Stomach (tissue), 9 donors: ENCODE measurements around the gene MUSTN1. TPM values are rescaled to one million over a fixed set of nuclear protein-coding genes. Genes with fewer than 3 reads are reported as not detected.

Source experiments
- DNase-seq, 2 donors: peaks; one replicate each; pipeline versions ENCODE4 v3.0.0 to v3.0.0-alpha.2; 2013 to 2019
- H3K27ac ChIP-seq, 5 donors: fragments of 200-600 bp in 4 of 5; sonication (generic) in 4 of 5; one replicate each; pipeline ENCODE4 v1.5.1; 2013 to 2019; ENCODE audit warnings: mild to moderate bottlenecking in 1 of 5, moderate library complexity in 1 of 5
- H3K27me3 ChIP-seq, 3 donors: fragments of 200-600 bp; sonication (generic); one replicate each; pipeline ENCODE4 v1.5.1; 2017 to 2019; ENCODE audit warnings: mixed run types in 1 of 3
- H3K36me3 ChIP-seq, 4 donors: fragments of 200-600 bp; sonication (generic); 1 replicate in 3 of 4; 2 replicates in 1 of 4; pipeline ENCODE4 v1.5.1; 2016 to 2019
- H3K4me1 ChIP-seq, 4 donors: fragments of 200-600 bp; sonication (generic); one replicate each; pipeline ENCODE4 v1.5.1; 2016 to 2019
- H3K4me3 ChIP-seq, 4 donors: fragments of 200-600 bp; sonication (generic) in 3 of 4; one replicate each; pipeline ENCODE4 v1.5.1; 2016 to 2019; ENCODE audit warnings: mild to moderate bottlenecking in 1 of 4
- H3K9me3 ChIP-seq, 4 donors: fragments of 200-600 bp; sonication (generic); one replicate each; pipeline ENCODE4 v1.5.1; 2016 to 2019
- CTCF ChIP-seq, 7 experiments: fragments of 450-650 bp in 4 of 7; fragments of 200-600 bp in 3 of 7; sonication (generic) in 3 of 7; IDR thresholded peaks; one replicate each; pipeline ENCODE4 v1.5.1; 2016 to 2019; ENCODE audit warnings: antibody characterized with exemption in 7 of 7, control low read depth in 2 of 7, mild to moderate bottlenecking in 1 of 7
- EP300 ChIP-seq: sonication (generic); formaldehyde crosslinking; IDR thresholded peaks from one replicate; pipeline ENCODE4 v1.6.1; 2017; ENCODE audit warnings: antibody characterized with exemption
- POLR2A ChIP-seq, 4 donors: fragments of 450-650 bp; IDR thresholded peaks; one replicate each; pipeline ENCODE4 v1.6.1; 2016; ENCODE audit warnings: antibody characterized with exemption in 4 of 4, control low read depth in 2 of 4, mild to moderate bottlenecking in 1 of 4, moderate library complexity in 1 of 4
- POLR2AphosphoS5 ChIP-seq, 3 donors: sonication (generic); formaldehyde crosslinking; IDR thresholded peaks; one replicate each; pipeline ENCODE4 v1.6.1; 2016; ENCODE audit warnings: antibody characterized with exemption in 3 of 3
- WGBS, 5 donors: extraction: QIAGEN DNeasy Blood & Tissue Kit in 3 of 5; methylation state at CpG; one replicate each; pipeline versions ENCODE4 v1.1.5 to v1.1.7; 2013 to 2018; 5-methylcytosine and 5-hydroxymethylcytosine counted together
- intact Hi-C: fragments of 100-400 bp; cut with DNase I; formaldehyde crosslinking; loops from one replicate; pipeline ENCODE4 v1.15.1; 2023; ENCODE audit warnings: low total_unique reads
- polyA plus RNA-seq, 3 donors: library from polyadenylated mRNA; stranded (reverse); fragments of 200-250 nt; gene quantifications; one replicate each; pipeline ENCODE4 v1.2.3, GENCODE V29; 2013
- total RNA-seq, 5 donors: library from RNA; depleted of rRNA; stranded (reverse); fragments of >200 nt; gene quantifications; one replicate each; pipeline versions ENCODE4 v1.1.0 to v1.2.3, GENCODE V29; 2014 to 2016
- donor health status: healthy with polysubstance abuse.
- donor health status: Bipolar disorder and iron deficiency.
- donor health status: healthy.

The MUSTN1 gene
- total and polyA plus RNA-seq, 8 donors = 1.8 to 45.5 (median 15.4) TPM; not detected in 2

GRCh38 chr3:52842424-52842823, 7.6 kb upstream of the MUSTN1 start:
- Histone ChIP-seq H3K4me3 (no peak overlapping the region), H3K27me3 (no peaks in the 10 kb centered on the region), H3K36me3 (peaks cover 5 to 65% (median 59%) of the 10 kb centered on the region in 4 donors), H3K27ac (peak overlapping the region in 1 of 5 donors; percentile 76), H3K9me3 (no peaks in the 10 kb centered on the region), H3K4me1 (peaks cover 27 to 56% (median 38%) of the 10 kb centered on the region in 4 donors)
- TF ChIP-seq POLR2AphosphoS5 (IDR thresholded peaks at IDR 0.05) (no peak), POLR2A (IDR thresholded peaks at IDR 0.05) (no peak), CTCF (IDR thresholded peaks at IDR 0.05) (no peak), EP300 (no peak)
- 73 to 79% (median 77%) methylated on average over 6 to 7 of the region's 7 CpGs for WGBS, 5 donors
- intact Hi-C loops = no loop called here
- DNase-seq = no peak

- TF ChIP-seq CTCF (IDR thresholded peaks at IDR 0.05) (no peak), POLR2AphosphoS5 (IDR thresholded peaks at IDR 0.05) (no peak), POLR2A (IDR thresholded peaks at IDR 0.05) (no peak), EP300 (no peak)
- H3K9me3 ChIP-seq = no peaks in the 10 kb centered on the region
- H3K27ac ChIP-seq = no peak overlapping the region
- intact Hi-C loops = no loop called here
- H3K36me3 ChIP-seq = peaks cover 5 to 65% (median 57%) of the 10 kb centered on the region in 4 donors
- H3K4me3 ChIP-seq = no peak overlapping the region
- 75 to 87% (median 83%) methylated on average over 12 of the region's 12 CpGs for WGBS, 5 donors
- no peaks in the 10 kb centered on the region for H3K27me3 ChIP-seq
- DNase-seq = no peak
- peaks cover 27 to 56% (median 38%) of the 10 kb centered on the region in 4 donors for H3K4me1 ChIP-seq
Observed at GRCh38 chr3:52841981-52842340, 7.1 kb upstream of the MUSTN1 start.

GRCh38 chr3:52841211-52841980, 6.6 kb upstream of the MUSTN1 start:
- no peak overlapping the region for H3K4me3 ChIP-seq
- no peak overlapping the region for H3K27ac ChIP-seq
- H3K4me1 ChIP-seq = peaks cover 26 to 51% (median 35%) of the 10 kb centered on the region in 4 donors
- H3K27me3 ChIP-seq = no peaks in the 10 kb centered on the region
- H3K36me3 ChIP-seq = peaks cover 6 to 67% (median 56%) of the 10 kb centered on the region in 4 donors
- H3K9me3 ChIP-seq = no peaks in the 10 kb centered on the region
- DNase-seq = no peak
- TF ChIP-seq CTCF (IDR thresholded peaks at IDR 0.05) (no peak), EP300 (no peak), POLR2AphosphoS5 (IDR thresholded peaks at IDR 0.05) (no peak), POLR2A (IDR thresholded peaks at IDR 0.05) (no peak)
- WGBS, 5 donors = 88 to 96% (median 95%) methylated on average over 9 to 12 of the region's 12 CpGs
- intact Hi-C loops = no loop called here

- no peak overlapping the region for H3K27ac ChIP-seq
- intact Hi-C loops = no loop called here
- WGBS, 5 donors = 86 to 88% (median 88%) methylated on average over 23 of the region's 23 CpGs
Observed at GRCh38 chr3:52839892-52840545, 5.2 kb upstream of the MUSTN1 start.

More at GRCh38 chr3:52839892-52840545, 5.2 kb upstream of the MUSTN1 start:
- Histone ChIP-seq H3K36me3 (peaks cover 14 to 81% (median 68%) of the 10 kb centered on the region in 4 donors), H3K4me3 (no peak overlapping the region), H3K27me3 (no peaks in the 10 kb centered on the region), H3K9me3 (no peaks in the 10 kb centered on the region), H3K4me1 (peaks cover 13 to 38% (median 31%) of the 10 kb centered on the region in 4 donors)
- TF ChIP-seq CTCF (IDR thresholded peaks at IDR 0.05) = no peak
- TF ChIP-seq EP300 = no peak
- no peak for TF ChIP-seq POLR2AphosphoS5 (IDR thresholded peaks at IDR 0.05)
- TF ChIP-seq POLR2A (IDR thresholded peaks at IDR 0.05) = no peak
- no peak for DNase-seq
